Activated naive CD8-positive, alpha-beta T cell treated with anti-CD3 and anti-CD28 coated beads for 36 hours (primary cell): ENCODE measurements around the gene SFI1. TPM values are rescaled to one million over a fixed set of nuclear protein-coding genes. Genes with fewer than 3 reads are reported as not detected.
"Not testable (repeated sequence)": the region's sequence is repeated elsewhere in the genome, so short reads cannot be mapped to it uniquely, and the experiment has no call there.

Source experiments
- DNase-seq: peaks from one replicate; pipeline ENCODE4 v3.0.0; 2021
- H3K27ac Mint-ChIP-seq: one replicate; pipeline ENCODE4 v1.8.0; 2022; ENCODE audit warnings: mild to moderate bottlenecking, moderate library complexity, mixed read lengths
- H3K27me3 Mint-ChIP-seq: one replicate; pipeline ENCODE4 v1.8.0; 2022; ENCODE audit warnings: mild to moderate bottlenecking, mixed read lengths
- H3K36me3 Mint-ChIP-seq: one replicate; pipeline ENCODE4 v1.8.0; 2021; ENCODE audit warnings: mild to moderate bottlenecking, mixed read lengths
- H3K4me1 Mint-ChIP-seq: one replicate; pipeline ENCODE4 v1.8.0; 2021; ENCODE audit warnings: mixed read lengths
- H3K4me3 Mint-ChIP-seq: one replicate; pipeline ENCODE4 v1.8.0; 2022; ENCODE audit warnings: mild to moderate bottlenecking, moderate library complexity, mixed read lengths
- H3K9me3 Mint-ChIP-seq: one replicate; pipeline ENCODE4 v1.8.0; 2022; ENCODE audit warnings: mixed read lengths
- total RNA-seq, 2 experiments: library from RNA; stranded (reverse); gene quantifications; one replicate each; pipeline ENCODE4 v1.2.3, GENCODE V29; 2021

Gene SFI1
- total RNA-seq, 2 experiments from 2014 or later, result 110 to 122 TPM

GRCh38 chr22:31556627-31557203 lies 60.4 kb downstream of the SFI1 start:
- peak overlapping the region; percentile 34 for H3K27ac Mint-ChIP-seq
- peaks cover 21% of the 10 kb centered on the region for H3K36me3 Mint-ChIP-seq
- H3K27me3 Mint-ChIP-seq, result no peaks in the 10 kb centered on the region
- H3K4me1 Mint-ChIP-seq, result peaks cover 15% of the 10 kb centered on the region
- H3K9me3 Mint-ChIP-seq, result no peaks in the 10 kb centered on the region
- no peak overlapping the region for H3K4me3 Mint-ChIP-seq
- DNase-seq, result no peak

DNA sequence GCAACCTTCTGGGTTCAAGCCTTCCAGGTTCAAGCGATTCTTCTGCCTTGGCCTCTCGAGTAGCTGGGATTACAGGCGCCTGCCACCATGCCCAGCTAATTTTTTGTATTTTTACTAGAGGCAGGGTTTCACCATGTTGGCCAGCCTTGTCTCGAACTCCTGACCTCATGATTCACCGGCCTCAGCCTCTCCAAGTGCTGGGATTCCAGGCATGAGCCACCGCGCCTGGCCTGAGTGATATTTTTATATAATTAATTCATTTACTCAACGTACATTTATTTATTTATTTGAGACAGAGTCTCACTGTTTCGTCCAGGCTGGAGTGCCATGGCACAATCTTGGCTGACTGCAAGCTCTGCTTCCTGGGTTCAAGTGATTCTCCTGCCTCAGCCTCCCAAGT lies 62.2 kb downstream of the SFI1 start:
- H3K4me1 Mint-ChIP-seq, H3K27ac Mint-ChIP-seq, H3K4me3 Mint-ChIP-seq, DNase-seq, H3K9me3 Mint-ChIP-seq, H3K27me3 Mint-ChIP-seq: not testable (repeated sequence)
- H3K36me3 Mint-ChIP-seq, result peaks cover 15% of the 10 kb centered on the region

GRCh38 chr22:31561238-31561887 lies 65.0 kb downstream of the SFI1 start:
- Mint-ChIP-seq H3K27me3 (no peaks in the 10 kb centered on the region), H3K4me1 (peaks cover 6% of the 10 kb centered on the region), H3K36me3 (peaks cover 17% of the 10 kb centered on the region), H3K4me3 (no peak overlapping the region), H3K27ac (peak overlapping the region; percentile 55), H3K9me3 (no peaks in the 10 kb centered on the region)
- peak; percentile 50 for DNase-seq

DNA sequence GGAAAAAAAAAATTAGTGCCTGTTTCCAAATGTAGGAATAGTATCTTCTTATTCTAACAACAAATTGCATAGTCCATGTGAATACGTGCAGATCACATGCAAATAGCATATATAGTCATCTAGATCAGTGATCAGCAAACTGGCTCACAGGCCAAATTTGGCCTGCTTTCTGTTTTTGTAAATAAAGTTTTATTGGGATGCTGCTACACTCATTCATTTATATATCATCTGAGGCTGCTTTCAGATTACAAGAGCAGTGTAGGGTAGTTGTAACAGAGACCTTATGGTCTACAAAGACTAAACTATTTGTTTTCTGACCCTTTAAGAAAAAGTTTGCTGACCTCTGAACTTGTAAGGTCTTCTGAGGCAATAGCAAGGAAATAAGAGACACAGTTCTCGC lies 65.6 kb downstream of the SFI1 start:
- peaks cover 16% of the 10 kb centered on the region for H3K36me3 Mint-ChIP-seq
- DNase-seq, result no peak
- no peak overlapping the region for H3K4me3 Mint-ChIP-seq
- no peak overlapping the region for H3K27ac Mint-ChIP-seq
- no peaks in the 10 kb centered on the region for H3K9me3 Mint-ChIP-seq
- H3K4me1 Mint-ChIP-seq, result peaks cover 5% of the 10 kb centered on the region
- no peaks in the 10 kb centered on the region for H3K27me3 Mint-ChIP-seq

- no peak for DNase-seq
- Mint-ChIP-seq H3K4me1 (peaks cover 4% of the 10 kb centered on the region), H3K27me3 (no peaks in the 10 kb centered on the region), H3K9me3 (no peaks in the 10 kb centered on the region), H3K36me3 (peaks cover 20% of the 10 kb centered on the region), H3K27ac (no peak overlapping the region), H3K4me3 (no peak overlapping the region)
Measured at GRCh38 chr22:31566484-31566883, 70.1 kb downstream of the SFI1 start.

- Mint-ChIP-seq H3K36me3 (peaks cover 17% of the 10 kb centered on the region), H3K27me3 (no peaks in the 10 kb centered on the region), H3K4me1 (peaks cover 4% of the 10 kb centered on the region), H3K4me3 (no peak overlapping the region), H3K9me3 (no peaks in the 10 kb centered on the region), H3K27ac (no peak overlapping the region)
- DNase-seq, result no peak
Measured at GRCh38 chr22:31567196-31567595, 70.9 kb downstream of the SFI1 start.

DNA sequence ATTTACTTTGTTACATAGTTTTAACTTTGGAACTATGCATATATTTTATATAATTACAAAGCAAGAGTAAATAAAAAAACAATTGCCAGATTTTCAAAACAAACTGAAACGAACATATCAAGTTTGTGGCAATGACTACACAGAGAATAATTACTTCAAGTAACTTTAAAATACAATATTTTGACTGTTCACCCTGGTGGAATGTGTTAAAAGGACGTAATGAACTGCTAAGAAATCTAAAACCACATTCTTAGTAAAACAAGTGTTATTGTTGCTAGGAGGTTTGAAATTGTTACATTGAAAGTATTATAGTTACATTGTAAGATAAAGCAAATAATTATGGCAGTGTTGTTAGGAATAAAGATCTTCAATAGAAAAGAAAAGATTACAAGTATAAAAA lies 71.4 kb downstream of the SFI1 start:
- Mint-ChIP-seq H3K27me3 (no peaks in the 10 kb centered on the region), H3K9me3 (no peaks in the 10 kb centered on the region), H3K4me3 (no peak overlapping the region), H3K4me1 (peaks cover 4% of the 10 kb centered on the region), H3K36me3 (peaks cover 17% of the 10 kb centered on the region), H3K27ac (no peak overlapping the region)
- no peak for DNase-seq

- Mint-ChIP-seq H3K4me1 (peaks cover 4% of the 10 kb centered on the region), H3K27me3 (no peaks in the 10 kb centered on the region), H3K27ac (peak overlapping the region; percentile 32), H3K36me3 (peaks cover 15% of the 10 kb centered on the region), H3K9me3 (no peaks in the 10 kb centered on the region), H3K4me3 (no peak overlapping the region)
- DNase-seq, result no peak
Measured at GRCh38 chr22:31569126-31569525, 72.8 kb downstream of the SFI1 start.

- H3K27me3 Mint-ChIP-seq, result no peaks in the 10 kb centered on the region
- no peak overlapping the region for H3K27ac Mint-ChIP-seq
- no peaks in the 10 kb centered on the region for H3K9me3 Mint-ChIP-seq
- DNase-seq, result no peak
- no peak overlapping the region for H3K4me3 Mint-ChIP-seq
- peaks cover 8% of the 10 kb centered on the region for H3K4me1 Mint-ChIP-seq
- peaks cover 16% of the 10 kb centered on the region for H3K36me3 Mint-ChIP-seq
Measured at GRCh38 chr22:31572939-31573338, 76.6 kb downstream of the SFI1 start.

- Mint-ChIP-seq H3K9me3 (no peaks in the 10 kb centered on the region), H3K4me1 (peaks cover 8% of the 10 kb centered on the region), H3K27ac (peak overlapping the region; percentile 22), H3K36me3 (peaks cover 15% of the 10 kb centered on the region), H3K4me3 (no peak overlapping the region), H3K27me3 (no peaks in the 10 kb centered on the region)
- DNase-seq, result no peak
Measured at GRCh38 chr22:31574055-31574670, 77.8 kb downstream of the SFI1 start.

DNA sequence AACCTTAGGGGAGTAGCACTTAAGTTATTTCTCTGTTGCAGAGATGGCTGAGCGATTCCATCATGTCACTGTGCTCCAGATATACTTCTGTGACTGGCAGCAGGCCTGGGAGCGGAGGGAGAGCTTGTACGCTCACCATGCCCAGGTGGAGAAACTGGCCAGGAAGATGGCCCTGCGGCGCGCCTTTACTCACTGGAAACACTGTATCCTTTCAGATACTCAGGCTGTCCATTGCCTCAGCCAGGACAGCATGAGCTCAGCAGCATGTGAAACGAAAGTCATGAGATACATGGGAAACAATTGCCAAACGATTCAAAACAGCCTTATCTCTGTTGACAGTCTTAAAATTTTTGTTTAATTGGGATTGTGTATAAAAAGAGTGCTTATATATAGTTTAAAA lies 78.9 kb downstream of the SFI1 start:
- H3K4me1 Mint-ChIP-seq, result peaks cover 8% of the 10 kb centered on the region
- peaks cover 13% of the 10 kb centered on the region for H3K36me3 Mint-ChIP-seq
- H3K27me3 Mint-ChIP-seq, result no peaks in the 10 kb centered on the region
- no peak overlapping the region for H3K4me3 Mint-ChIP-seq
- H3K9me3 Mint-ChIP-seq, result no peaks in the 10 kb centered on the region
- no peak overlapping the region for H3K27ac Mint-ChIP-seq
- no peak for DNase-seq

DNA sequence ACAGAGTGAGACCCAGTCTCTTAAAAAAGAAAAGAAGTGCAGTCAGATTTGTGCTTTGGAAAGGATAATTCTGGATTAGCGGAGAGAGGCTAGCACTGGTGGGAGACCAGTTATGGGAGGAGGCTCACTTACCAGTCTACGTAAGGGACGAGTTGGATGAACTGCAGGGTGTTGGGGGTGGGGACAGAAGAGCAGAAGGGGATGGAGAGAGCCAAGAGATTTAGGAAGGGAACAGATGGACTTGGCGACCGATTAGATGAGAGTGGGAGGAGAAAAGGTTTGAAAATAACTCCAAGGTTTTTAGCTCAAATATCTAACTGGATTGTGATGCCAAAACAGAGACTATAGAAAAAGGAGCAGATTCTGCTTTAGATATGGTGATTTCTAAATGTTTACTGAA lies 81.4 kb downstream of the SFI1 start:
- peaks cover 23% of the 10 kb centered on the region for H3K36me3 Mint-ChIP-seq
- no peaks in the 10 kb centered on the region for H3K27me3 Mint-ChIP-seq
- H3K27ac Mint-ChIP-seq, result no peak overlapping the region

GRCh38 chr22:31578171-31578570 lies 81.8 kb downstream of the SFI1 start:
- Mint-ChIP-seq H3K36me3 (peaks cover 23% of the 10 kb centered on the region), H3K27me3 (no peaks in the 10 kb centered on the region), H3K4me3 (no peak overlapping the region), H3K9me3 (no peaks in the 10 kb centered on the region), H3K27ac (no peak overlapping the region), H3K4me1 (peaks cover 13% of the 10 kb centered on the region)
- no peak for DNase-seq

More for the DNA sequence above, 81.4 kb downstream of the SFI1 start:
- H3K4me3 Mint-ChIP-seq, result no peak overlapping the region
- DNase-seq, result no peak
- peaks cover 11% of the 10 kb centered on the region for H3K4me1 Mint-ChIP-seq
- H3K9me3 Mint-ChIP-seq, result no peaks in the 10 kb centered on the region

DNA sequence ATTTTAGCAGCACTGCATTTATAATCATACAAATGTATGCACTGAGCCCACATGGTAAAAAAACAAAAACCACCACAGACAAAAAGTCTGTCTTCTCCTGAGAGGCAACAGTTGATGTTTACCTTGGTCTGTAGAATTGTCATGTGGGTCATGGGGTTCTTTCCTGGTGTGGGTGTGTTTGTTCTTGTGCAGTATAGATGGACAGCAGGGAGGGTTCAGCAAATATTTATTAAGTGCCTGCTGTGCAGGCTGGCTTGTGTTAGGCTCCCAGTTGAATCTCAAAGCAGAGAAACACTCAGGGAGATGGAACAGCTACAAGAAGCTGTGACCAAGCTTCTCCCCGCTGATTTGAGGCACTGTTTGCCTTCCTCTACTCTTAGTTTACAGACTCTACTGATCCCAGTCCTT lies 83.5 kb downstream of the SFI1 start:
- Mint-ChIP-seq H3K4me1 (peaks cover 27% of the 10 kb centered on the region), H3K27ac (no peak overlapping the region), H3K36me3 (peaks cover 24% of the 10 kb centered on the region), H3K9me3 (no peaks in the 10 kb centered on the region), H3K27me3 (no peaks in the 10 kb centered on the region), H3K4me3 (no peak overlapping the region)
- no peak for DNase-seq

GRCh38 chr22:31583861-31584485 lies 87.6 kb downstream of the SFI1 start:
- Mint-ChIP-seq H3K27ac (no peak overlapping the region), H3K27me3 (no peaks in the 10 kb centered on the region), H3K4me1 (peaks cover 35% of the 10 kb centered on the region), H3K9me3 (no peaks in the 10 kb centered on the region), H3K36me3 (peaks cover 39% of the 10 kb centered on the region), H3K4me3 (no peak overlapping the region)
- no peak for DNase-seq
